PC-3 (cell line): Measurements from ENCODE around the gene NTN1. TPM values are rescaled to one million over a fixed set of nuclear protein-coding genes. Genes with fewer than 3 reads are reported as not detected.

ENCODE experiments used
- ATAC-seq: fragments of 200-7000 bp; cut with Tn5 transposase; 2 replicates; pipeline ENCODE4 v1.9.1; 2020; ENCODE audit warnings: mild to moderate bottlenecking, moderate library complexity
- BruUV-seq: library from RNA; stranded (reverse); fragments of 400-500 nt; replicated peaks from 2 replicates; lab custom pipeline; 2021; lab: Mats Ljungman, UMichigan
- CTCF ChIA-PET: fragments of 300-600 bp; sonication (Branson Sonifier 250); formaldehyde crosslinking; loops from one replicate; lab custom pipeline; 2022; ENCODE audit warnings: antibody characterized with exemption; lab: Charles Lee
- POLR2A ChIA-PET: fragments of 300-600 bp; sonication (Branson Sonifier 250); formaldehyde crosslinking; loops from one replicate; lab custom pipeline; 2022; ENCODE audit warnings: antibody characterized with exemption; ENCODE audit not compliant: unreplicated experiment; lab: Charles Lee
- DNase-seq: peaks from one replicate; pipeline ENCODE4 v3.0.0-alpha.2; 2015
- H2AFZ ChIP-seq: fragments of 300-600 bp; sonication (generic); 2 replicates; pipeline ENCODE4 v1.6.0; 2016; ENCODE audit warnings: antibody characterized with exemption, low read length
- H3F3A ChIP-seq: fragments of 300-600 bp; sonication (generic); one replicate; pipeline ENCODE4 v1.6.0; 2017; ENCODE audit warnings: antibody characterized with exemption, low read length, control low read depth, mild to moderate bottlenecking; ENCODE audit not compliant: unreplicated experiment
- H3K27ac ChIP-seq: fragments of 300-600 bp; sonication (generic); 2 replicates; pipeline ENCODE4 v1.5.1; 2016; ENCODE audit warnings: mild to moderate bottlenecking, low read length
- H3K27me3 ChIP-seq: fragments of 300-600 bp; sonication (generic); 2 replicates; pipeline ENCODE4 v1.6.1; 2016; ENCODE audit warnings: low read length, mixed read lengths
- H3K36me3 ChIP-seq: fragments of 300-600 bp; sonication (generic); 2 replicates; pipeline ENCODE4 v1.6.1; 2016; ENCODE audit warnings: low read depth, mixed run types, low read length, mixed read lengths
- H3K4me1 ChIP-seq: fragments of 300-600 bp; sonication (generic); 2 replicates; pipeline ENCODE4 v1.5.1; 2016; ENCODE audit warnings: low read length; ENCODE audit not compliant: insufficient read depth
- H3K4me2 ChIP-seq: fragments of 300-600 bp; sonication (generic); 2 replicates; pipeline ENCODE4 v1.6.0; 2016; ENCODE audit warnings: low read length
- H3K4me3 ChIP-seq: fragments of 300-600 bp; sonication (generic); 2 replicates; pipeline ENCODE4 v1.5.1; 2016; ENCODE audit warnings: mild to moderate bottlenecking, low read length, mixed read lengths
- H3K79me2 ChIP-seq: fragments of 300-600 bp; sonication (generic); 2 replicates; pipeline ENCODE4 v1.6.1; 2017; ENCODE audit warnings: low read length, mixed read lengths
- H3K9ac ChIP-seq: fragments of 300-600 bp; sonication (generic); 2 replicates; pipeline ENCODE4 v1.6.0; 2016; ENCODE audit warnings: mild to moderate bottlenecking, low read length
- H3K9me2 ChIP-seq: fragments of 300-600 bp; sonication (generic); replicated peaks from 2 replicates; pipeline ENCODE4 v1.6.1; 2016; ENCODE audit warnings: mixed run types, low read length, mixed read lengths
- H3K9me3 ChIP-seq: fragments of 300-600 bp; sonication (generic); 2 replicates; pipeline ENCODE4 v1.6.1; 2016; ENCODE audit warnings: low read length, mixed read lengths
- H4K20me1 ChIP-seq: fragments of 300-600 bp; sonication (generic); 2 replicates; pipeline ENCODE4 v1.6.1; 2016; ENCODE audit warnings: low read length, mixed read lengths
- CTCF ChIP-seq: fragments of 300-600 bp; sonication (generic); conservative IDR thresholded peaks from 2 replicates; pipeline ENCODE4 v1.5.1; 2017; ENCODE audit warnings: antibody characterized with exemption, low read depth, mild to moderate bottlenecking, low read length
- EZH2 ChIP-seq: fragments of 300-600 bp; sonication (generic); IDR thresholded peaks from one replicate; pipeline ENCODE4 v1.6.1; 2017; ENCODE audit warnings: antibody characterized with exemption, mild to moderate bottlenecking, low read length; ENCODE audit not compliant: unreplicated experiment
- EZH2phosphoT487 ChIP-seq: fragments of 300-600 bp; sonication (generic); IDR thresholded peaks from 2 replicates; pipeline ENCODE4 v1.6.1; 2018; ENCODE audit warnings: mild to moderate bottlenecking, antibody characterized with exemption, low read length, borderline replicate concordance
- intact Hi-C: fragments of 100-400 bp; cut with micrococcal nuclease; formaldehyde crosslinking; loops from 2 replicates; pipeline ENCODE4 v1.9.0; 2023
- total RNA-seq: library from RNA; depleted of rRNA; stranded (reverse); fragments of >200 nt; gene quantifications from 2 replicates; pipeline ENCODE4 v1.2.3, GENCODE V29; 2014

The NTN1 gene
- total RNA-seq, 1 experiment from 2014 or later: 0.22 TPM

- ChIA-PET POLR2A (no interaction called here), CTCF (no interaction called here)
- H3F3A ChIP-seq: no peaks in the 10 kb centered on the region
- peaks cover 37% of the 10 kb centered on the region for H3K27me3 ChIP-seq
- H3K9ac ChIP-seq: no peak overlapping the region
- DNase-seq (no peak), ATAC-seq (no peak)
- H3K9me3 ChIP-seq: no peaks in the 10 kb centered on the region
- TF ChIP-seq CTCF (no peak), EZH2phosphoT487 (no peak), EZH2 (no peak)
- no peak overlapping the region for H3K4me2 ChIP-seq
- H3K4me3 ChIP-seq: no peak overlapping the region
- intact Hi-C loops: no loop called here
- no peak overlapping the region for H3K27ac ChIP-seq
- no peaks in the 10 kb centered on the region for H3K79me2 ChIP-seq
- H3K36me3 ChIP-seq: no peaks in the 10 kb centered on the region
- H3K9me2 ChIP-seq: no peaks in the 10 kb centered on the region
- no peak overlapping the region for H2AFZ ChIP-seq
- no peaks in the 10 kb centered on the region for H4K20me1 ChIP-seq
- no TSS peak for BruUV-seq
- no peaks in the 10 kb centered on the region for H3K4me1 ChIP-seq
These were observed 164.5 kb downstream of the NTN1 start for GRCh38 chr17:9185688-9186284.

DNA sequence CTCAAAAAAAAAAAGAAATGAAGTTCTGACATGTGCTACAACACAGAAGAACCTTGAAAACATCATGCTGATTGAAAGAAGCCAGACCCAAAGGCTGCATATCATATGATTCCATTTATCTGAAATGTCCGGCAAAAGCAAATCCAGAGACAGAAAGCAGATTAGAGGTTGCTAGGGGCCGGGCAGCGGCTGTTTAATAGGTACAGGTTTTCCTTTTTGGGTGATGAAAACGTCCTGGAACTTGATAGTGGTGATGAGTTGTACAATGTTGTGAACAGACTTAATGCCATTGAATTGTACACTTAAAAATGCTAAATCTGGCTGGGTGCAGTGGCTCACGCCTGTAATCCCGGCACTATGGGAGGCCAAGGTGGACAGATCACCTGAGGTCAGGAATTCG is 166.5 kb downstream of the NTN1 start:
- BruUV-seq: no TSS peak
- Histone ChIP-seq H4K20me1 (no peaks in the 10 kb centered on the region), H3K4me1 (no peaks in the 10 kb centered on the region), H3K9me3 (no peaks in the 10 kb centered on the region), H3K4me3 (no peak overlapping the region), H3K79me2 (no peaks in the 10 kb centered on the region), H3K36me3 (no peaks in the 10 kb centered on the region), H3K27ac (no peak overlapping the region), H3K27me3 (peaks cover 22% of the 10 kb centered on the region), H3F3A (no peaks in the 10 kb centered on the region), H3K9ac (no peak overlapping the region), H3K9me2 (no peaks in the 10 kb centered on the region), H3K4me2 (no peak overlapping the region), H2AFZ (no peak overlapping the region)
- ChIA-PET CTCF (no interaction called here), POLR2A (no interaction called here)
- DNase-seq (no peak), ATAC-seq (no peak)
- TF ChIP-seq EZH2phosphoT487: no peak
- no peak for TF ChIP-seq EZH2
- no peak for TF ChIP-seq CTCF
- intact Hi-C loops: no loop called here

- Histone ChIP-seq H3K4me1 (no peaks in the 10 kb centered on the region), H4K20me1 (no peaks in the 10 kb centered on the region), H3F3A (no peaks in the 10 kb centered on the region), H3K9me3 (no peaks in the 10 kb centered on the region), H3K9ac (no peak overlapping the region), H3K4me3 (no peak overlapping the region), H3K79me2 (no peaks in the 10 kb centered on the region), H3K36me3 (no peaks in the 10 kb centered on the region), H3K9me2 (no peaks in the 10 kb centered on the region), H2AFZ (no peak overlapping the region), H3K27me3 (peaks cover 20% of the 10 kb centered on the region), H3K27ac (no peak overlapping the region), H3K4me2 (no peak overlapping the region)
- ATAC-seq (no peak), DNase-seq (no peak)
- intact Hi-C loops: no loop called here
- TF ChIP-seq EZH2 (no peak), EZH2phosphoT487 (no peak), CTCF (no peak)
- CTCF ChIA-PET: no interaction called here
- POLR2A ChIA-PET: no interaction called here
- BruUV-seq: no TSS peak
These were observed 167.1 kb downstream of the NTN1 start for GRCh38 chr17:9188367-9188766.
